Measurements from ENCODE around the gene ZNF507. TPM values are rescaled to one million over a fixed set of nuclear protein-coding genes. Genes with fewer than 3 reads are reported as not detected.

ZNF507 gene
- polyA plus RNA-seq, 1 donor (not counting 4 experiments of a cell fraction or from before 2014, with no cell fraction given): 10.2 TPM

DNA sequence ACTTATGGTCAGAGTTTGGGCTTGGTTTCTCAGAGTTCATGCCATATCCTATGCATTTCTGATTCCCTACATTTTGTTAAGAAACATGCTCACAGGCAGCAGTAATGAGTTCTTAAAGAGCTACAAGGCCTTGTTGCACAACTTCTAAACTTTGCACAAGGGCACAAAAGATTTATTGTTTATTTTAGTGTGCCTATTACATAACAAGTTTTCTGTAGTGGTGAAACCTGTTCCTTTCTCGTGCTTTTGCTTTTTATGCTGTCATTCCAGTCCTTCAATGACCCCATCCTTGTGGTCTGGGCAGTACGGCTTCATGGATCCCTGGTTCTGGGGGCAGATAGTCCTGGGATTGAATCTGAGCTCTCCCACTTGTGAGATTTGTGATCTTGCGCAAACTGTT is 17.8 kb downstream of the ZNF507 start:
- Histone ChIP-seq H3K9me3 (ENCODE audit: control insufficient read depth, low read depth, low read length) (no peaks in the 10 kb centered on the region), H3K27ac (ENCODE audit: control insufficient read depth, insufficient read depth, low read length) (no peak overlapping the region), H2AFZ (ENCODE audit: control insufficient read depth, low read length) (no peak overlapping the region), H3K4me3 (ENCODE audit: control insufficient read depth in 2 of 3, extremely low read depth in 1 of 3, insufficient read depth in 2 of 3, low read depth in 1 of 3, low read length in 3 of 3) (no peak overlapping the region), H3K9ac (ENCODE audit: control insufficient read depth, extremely low read depth, insufficient read depth, low read length) (no peak overlapping the region), H3K4me1 (ENCODE audit: control insufficient read depth, extremely low read depth, insufficient read depth, low read length) (no peaks in the 10 kb centered on the region), H4K20me1 (ENCODE audit: control insufficient read depth, extremely low read depth, insufficient read depth, low read length) (no peaks in the 10 kb centered on the region), H3K27me3 (ENCODE audit: control insufficient read depth, extremely low read depth, insufficient read depth, low read length) (no peaks in the 10 kb centered on the region), H3K4me2 (ENCODE audit: control insufficient read depth, extremely low read depth, insufficient read depth, low read depth, low read length) (no peak overlapping the region), H3K79me2 (ENCODE audit: control insufficient read depth, insufficient read depth, low read length) (peaks cover 4% of the 10 kb centered on the region), H3K9me1 (ENCODE audit: control insufficient read depth, extremely low read depth, insufficient read depth, low read length) (no peaks in the 10 kb centered on the region), H3K36me3 (ENCODE audit: control insufficient read depth in 2 of 2, extremely low read depth in 1 of 2, insufficient read depth in 2 of 2, low read length in 2 of 2) (peaks cover 0 to 13% of the 10 kb centered on the region in 2 experiments)
- TF ChIP-seq EZH2 (IDR thresholded peaks at IDR 0.05; ENCODE audit: low read length): no peak
- TF ChIP-seq, protein P1, sequence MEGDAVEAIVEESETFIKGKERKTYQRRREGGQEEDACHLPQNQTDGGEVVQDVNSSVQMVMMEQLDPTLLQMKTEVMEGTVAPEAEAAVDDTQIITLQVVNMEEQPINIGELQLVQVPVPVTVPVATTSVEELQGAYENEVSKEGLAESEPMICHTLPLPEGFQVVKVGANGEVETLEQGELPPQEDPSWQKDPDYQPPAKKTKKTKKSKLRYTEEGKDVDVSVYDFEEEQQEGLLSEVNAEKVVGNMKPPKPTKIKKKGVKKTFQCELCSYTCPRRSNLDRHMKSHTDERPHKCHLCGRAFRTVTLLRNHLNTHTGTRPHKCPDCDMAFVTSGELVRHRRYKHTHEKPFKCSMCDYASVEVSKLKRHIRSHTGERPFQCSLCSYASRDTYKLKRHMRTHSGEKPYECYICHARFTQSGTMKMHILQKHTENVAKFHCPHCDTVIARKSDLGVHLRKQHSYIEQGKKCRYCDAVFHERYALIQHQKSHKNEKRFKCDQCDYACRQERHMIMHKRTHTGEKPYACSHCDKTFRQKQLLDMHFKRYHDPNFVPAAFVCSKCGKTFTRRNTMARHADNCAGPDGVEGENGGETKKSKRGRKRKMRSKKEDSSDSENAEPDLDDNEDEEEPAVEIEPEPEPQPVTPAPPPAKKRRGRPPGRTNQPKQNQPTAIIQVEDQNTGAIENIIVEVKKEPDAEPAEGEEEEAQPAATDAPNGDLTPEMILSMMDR (optimal IDR thresholded peaks at IDR 0.05 in 1 of 3, IDR thresholded peaks at IDR 0.05 in 1 of 3, conservative IDR thresholded peaks at IDR 0.05 in 1 of 3; ENCODE audit: extremely low read depth in 1 of 3, insufficient read depth in 2 of 3, low read length in 3 of 3): no peak
- dilution Hi-C loops (cut with MboI; ENCODE audit: extremely low pct_ligation_motif_present, low sequenced_read_pairs): no loop called here
- DNase-seq (ENCODE audit: low read depth, low spot score) (no peak), FAIRE-seq (no peak)

DNA sequence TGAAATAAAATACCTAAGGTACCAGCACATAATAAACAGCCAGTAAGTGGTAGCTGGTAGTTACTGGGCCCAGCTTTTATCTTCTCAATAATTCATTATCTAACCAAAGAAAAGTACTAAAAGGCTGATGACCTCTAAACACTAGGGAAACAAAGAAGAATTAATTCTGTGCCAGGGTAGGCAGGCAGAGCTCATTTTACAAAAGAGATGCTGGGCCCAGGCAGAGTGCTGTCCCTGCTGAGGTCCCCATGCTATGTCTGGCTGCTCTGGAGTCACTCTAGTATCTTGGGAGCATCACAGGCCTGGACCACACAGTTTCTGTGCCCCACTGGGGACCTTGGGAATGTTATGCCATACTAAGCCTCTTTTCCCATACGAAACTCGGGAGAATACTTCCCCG is 18.2 kb downstream of the ZNF507 start:
- Histone ChIP-seq H3K4me1 (ENCODE audit: control insufficient read depth, extremely low read depth, insufficient read depth, low read length) (no peaks in the 10 kb centered on the region), H3K4me3 (ENCODE audit: control insufficient read depth in 2 of 3, extremely low read depth in 1 of 3, insufficient read depth in 2 of 3, low read depth in 1 of 3, low read length in 3 of 3) (no peak overlapping the region), H3K4me2 (ENCODE audit: control insufficient read depth, extremely low read depth, insufficient read depth, low read depth, low read length) (no peak overlapping the region), H3K9me1 (ENCODE audit: control insufficient read depth, extremely low read depth, insufficient read depth, low read length) (no peaks in the 10 kb centered on the region), H3K9ac (ENCODE audit: control insufficient read depth, extremely low read depth, insufficient read depth, low read length) (no peak overlapping the region), H3K9me3 (ENCODE audit: control insufficient read depth, low read depth, low read length) (no peaks in the 10 kb centered on the region), H3K36me3 (ENCODE audit: control insufficient read depth in 2 of 2, extremely low read depth in 1 of 2, insufficient read depth in 2 of 2, low read length in 2 of 2) (peaks cover 0 to 10% of the 10 kb centered on the region in 2 experiments), H4K20me1 (ENCODE audit: control insufficient read depth, extremely low read depth, insufficient read depth, low read length) (no peaks in the 10 kb centered on the region), H3K27me3 (ENCODE audit: control insufficient read depth, extremely low read depth, insufficient read depth, low read length) (no peaks in the 10 kb centered on the region), H3K79me2 (ENCODE audit: control insufficient read depth, insufficient read depth, low read length) (peaks cover 4% of the 10 kb centered on the region), H2AFZ (ENCODE audit: control insufficient read depth, low read length) (no peak overlapping the region), H3K27ac (ENCODE audit: control insufficient read depth, insufficient read depth, low read length) (no peak overlapping the region)
- DNase-seq (ENCODE audit: low read depth, low spot score): no peak
- no peak for FAIRE-seq
- no peak for TF ChIP-seq EZH2 (IDR thresholded peaks at IDR 0.05; ENCODE audit: low read length)
- TF ChIP-seq, protein P1 (optimal IDR thresholded peaks at IDR 0.05 in 1 of 3, IDR thresholded peaks at IDR 0.05 in 1 of 3, conservative IDR thresholded peaks at IDR 0.05 in 1 of 3; ENCODE audit: extremely low read depth in 1 of 3, insufficient read depth in 2 of 3, low read length in 3 of 3): no peak
- dilution Hi-C loops (cut with MboI; ENCODE audit: extremely low pct_ligation_motif_present, low sequenced_read_pairs): no loop called here

Data from keratinocyte (primary cell).